GM12873 (cell line): ENCODE data around the gene HSD11B2.

ENCODE experiments used
- TF ChIP-seq, protein P1 (sequence below): IDR thresholded peaks from 2 replicates; pipeline ENCODE4 v1.5.1; 2012; ENCODE audit warnings: low read depth, mild to moderate bottlenecking, moderate library complexity, low read length, control low read depth; ENCODE audit not compliant: insufficient read depth; ENCODE audit errors: missing control alignments

HSD11B2 gene

DNA sequence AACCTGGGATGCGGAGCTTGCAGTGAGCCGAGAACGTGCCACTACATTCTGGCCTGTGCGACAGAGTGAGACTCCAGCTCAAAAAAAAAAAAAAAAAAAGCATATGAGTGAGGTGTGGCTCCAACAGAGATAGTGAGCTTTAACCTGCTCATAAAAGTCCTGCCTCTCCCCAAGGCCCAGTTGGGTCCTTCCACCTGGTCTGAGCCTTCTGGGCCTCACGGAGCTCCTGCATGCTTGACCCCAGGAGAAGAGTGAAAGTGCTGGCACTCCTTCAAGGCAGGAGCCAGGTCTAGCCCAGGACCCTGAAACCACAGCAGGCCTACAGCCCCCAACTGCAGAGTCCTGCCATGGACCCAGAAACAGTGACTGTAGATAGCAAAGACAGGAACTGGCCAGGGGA lies 17.7 kb downstream of the HSD11B2 start:
- TF ChIP-seq, protein P1, sequence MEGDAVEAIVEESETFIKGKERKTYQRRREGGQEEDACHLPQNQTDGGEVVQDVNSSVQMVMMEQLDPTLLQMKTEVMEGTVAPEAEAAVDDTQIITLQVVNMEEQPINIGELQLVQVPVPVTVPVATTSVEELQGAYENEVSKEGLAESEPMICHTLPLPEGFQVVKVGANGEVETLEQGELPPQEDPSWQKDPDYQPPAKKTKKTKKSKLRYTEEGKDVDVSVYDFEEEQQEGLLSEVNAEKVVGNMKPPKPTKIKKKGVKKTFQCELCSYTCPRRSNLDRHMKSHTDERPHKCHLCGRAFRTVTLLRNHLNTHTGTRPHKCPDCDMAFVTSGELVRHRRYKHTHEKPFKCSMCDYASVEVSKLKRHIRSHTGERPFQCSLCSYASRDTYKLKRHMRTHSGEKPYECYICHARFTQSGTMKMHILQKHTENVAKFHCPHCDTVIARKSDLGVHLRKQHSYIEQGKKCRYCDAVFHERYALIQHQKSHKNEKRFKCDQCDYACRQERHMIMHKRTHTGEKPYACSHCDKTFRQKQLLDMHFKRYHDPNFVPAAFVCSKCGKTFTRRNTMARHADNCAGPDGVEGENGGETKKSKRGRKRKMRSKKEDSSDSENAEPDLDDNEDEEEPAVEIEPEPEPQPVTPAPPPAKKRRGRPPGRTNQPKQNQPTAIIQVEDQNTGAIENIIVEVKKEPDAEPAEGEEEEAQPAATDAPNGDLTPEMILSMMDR: no peak

DNA sequence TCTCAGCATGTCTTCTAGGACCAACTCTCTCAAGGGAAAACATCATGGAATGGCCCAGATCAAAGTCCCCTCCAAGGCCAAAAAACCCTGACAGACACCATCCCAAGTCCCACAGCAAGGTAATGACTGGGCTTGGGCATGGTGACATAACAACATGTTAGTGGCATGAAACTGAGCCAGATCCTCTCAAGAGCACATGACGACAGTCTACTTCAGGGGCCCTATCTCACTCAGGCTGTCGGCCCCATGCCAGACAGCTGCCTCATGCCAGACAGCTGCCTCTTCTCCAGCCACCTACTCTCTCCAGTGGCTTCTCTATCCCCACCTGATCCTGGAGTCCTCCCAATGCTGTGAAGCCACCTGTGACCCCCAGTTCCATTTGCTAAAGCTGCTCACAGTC lies 18.4 kb downstream of the HSD11B2 start:
- TF ChIP-seq, protein P1: no peak

DNA sequence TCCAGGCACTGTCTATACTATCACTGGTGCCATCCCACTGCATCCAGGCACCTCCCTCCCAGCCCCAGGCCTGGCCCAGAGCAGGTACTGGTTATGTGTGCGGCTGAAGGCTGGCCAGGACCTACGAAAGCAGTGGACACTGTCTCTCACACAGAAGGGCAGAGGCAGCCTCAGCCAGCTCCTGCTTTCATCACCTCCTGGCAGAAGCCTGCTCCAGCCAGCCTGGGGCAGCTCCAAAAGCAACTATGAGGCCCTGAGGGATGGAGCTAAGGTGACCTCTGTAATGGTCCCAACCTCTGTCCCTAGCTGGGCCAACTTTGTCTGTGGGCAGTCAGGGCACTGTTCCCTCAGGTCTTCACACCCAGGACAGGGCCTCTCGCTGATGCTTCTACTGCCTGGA lies 18.8 kb downstream of the HSD11B2 start:
- TF ChIP-seq, protein P1: no peak

DNA sequence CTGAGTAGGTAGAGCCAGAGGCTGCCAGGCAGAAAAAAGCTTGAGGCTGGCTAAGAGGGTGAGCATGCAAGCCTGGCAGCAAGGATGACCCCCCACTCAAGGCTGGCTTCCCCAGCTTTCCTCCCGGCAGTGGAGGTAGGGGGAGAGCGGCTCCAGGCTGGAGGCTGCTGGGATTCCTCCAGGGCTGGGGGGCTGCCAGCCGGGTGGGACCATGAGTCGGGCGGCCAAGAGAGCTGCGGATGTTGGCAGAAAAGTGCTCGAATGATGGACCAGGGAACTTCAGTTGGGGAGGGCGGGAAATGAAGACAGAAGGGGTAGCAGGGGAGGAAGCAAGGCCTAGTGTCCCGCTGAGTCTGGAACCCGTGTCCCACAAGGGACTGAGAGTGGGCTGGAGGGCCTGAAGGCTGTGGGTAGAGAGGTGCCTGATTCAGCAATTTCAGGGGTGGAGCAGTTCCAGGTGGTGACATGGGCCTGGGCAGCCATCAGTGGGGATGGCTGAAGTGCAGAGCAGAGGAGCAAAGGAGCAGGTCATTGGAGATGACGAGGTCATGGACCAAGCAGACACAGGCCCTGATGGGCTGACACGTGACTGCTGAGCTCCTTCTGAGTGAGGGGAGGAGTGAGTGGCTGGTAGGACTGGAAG lies 20.3 kb downstream of the HSD11B2 start:
- TF ChIP-seq, protein P1: no peak

DNA sequence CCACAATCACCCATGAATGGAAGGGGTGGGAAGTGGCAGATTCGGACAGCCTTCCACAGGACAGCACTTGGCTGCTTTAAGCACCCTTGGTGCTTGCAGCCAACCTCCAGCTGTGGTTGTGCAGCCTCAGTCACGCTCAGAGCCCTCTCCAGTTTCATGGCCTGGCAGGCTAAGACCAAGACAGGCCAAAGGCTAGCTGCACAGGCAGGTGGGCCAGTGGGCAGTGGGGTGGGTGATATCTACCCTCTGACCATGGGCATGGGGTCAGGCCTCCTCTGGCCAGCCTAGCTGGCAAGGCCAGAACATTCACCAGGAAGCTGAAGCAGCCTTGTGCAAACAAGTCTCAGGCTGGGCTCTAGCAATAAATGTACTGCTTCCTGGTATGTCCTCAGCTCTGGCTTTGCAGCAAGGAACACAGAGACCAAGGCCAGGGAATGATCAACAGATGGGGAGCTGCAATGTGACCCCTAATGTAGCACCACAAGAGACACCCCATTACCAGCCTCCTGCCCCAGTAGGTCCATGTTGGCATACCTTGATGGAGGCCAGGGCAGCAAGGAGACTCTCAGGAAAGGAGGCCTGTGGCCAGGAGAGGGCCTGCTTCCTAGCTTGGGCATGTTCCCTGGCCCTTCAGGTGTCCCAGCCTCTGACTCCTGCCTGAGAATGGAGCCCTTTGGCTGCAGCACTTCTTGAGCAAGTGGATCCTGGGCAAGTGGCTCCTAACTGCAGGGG lies 20.9 kb downstream of the HSD11B2 start:
- TF ChIP-seq, protein P1: no peak

DNA sequence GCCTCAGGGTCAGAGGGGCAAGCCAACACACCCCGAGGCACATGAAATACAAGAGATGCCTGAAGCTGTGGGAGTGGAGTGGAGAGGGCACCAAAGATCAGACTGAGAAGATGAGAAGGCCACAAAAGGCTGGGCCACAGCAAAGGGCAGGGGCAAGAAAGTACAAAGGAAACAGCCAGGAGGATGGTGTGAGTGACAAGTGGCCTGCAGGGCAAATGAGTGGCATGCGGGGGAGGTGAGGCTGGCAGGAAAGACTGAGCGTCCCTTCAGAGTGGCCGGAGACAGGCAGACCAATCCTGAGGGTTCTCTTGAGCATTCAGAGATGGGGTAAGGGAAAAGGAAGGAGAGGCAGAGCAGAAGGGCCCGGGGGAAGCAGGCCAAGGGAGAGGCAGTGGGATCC lies 23.2 kb downstream of the HSD11B2 start:
- TF ChIP-seq, protein P1: no peak

DNA sequence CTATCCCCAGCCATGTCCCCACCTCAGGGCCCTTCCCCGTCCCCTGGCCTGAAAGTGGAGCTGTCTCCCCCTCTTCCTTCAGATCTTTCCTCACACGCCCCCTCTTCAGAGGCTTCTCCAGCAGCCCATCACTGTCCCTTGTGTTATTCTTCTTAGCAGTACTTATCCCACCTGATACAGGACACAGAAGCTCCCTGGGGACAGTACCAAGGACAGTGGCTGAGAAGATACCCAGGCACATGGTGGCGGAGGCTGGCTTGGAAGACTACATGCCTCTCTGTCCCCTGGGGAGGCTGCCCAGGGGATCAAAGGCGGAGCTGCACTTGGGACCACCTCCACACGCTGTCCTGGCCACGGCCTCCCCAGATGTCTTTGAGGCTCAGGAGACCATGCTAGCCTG lies 23.9 kb downstream of the HSD11B2 start:
- TF ChIP-seq, protein P1: no peak
